Germinal center (tissue), 1 donor: ENCODE results near the gene ZFYVE28.

ENCODE experiments used
- DNase-seq: peaks from one replicate; pipeline ENCODE4 v3.0.0; 2012; ENCODE audit warnings: mixed read lengths, low spot score

Gene ZFYVE28

DNA sequence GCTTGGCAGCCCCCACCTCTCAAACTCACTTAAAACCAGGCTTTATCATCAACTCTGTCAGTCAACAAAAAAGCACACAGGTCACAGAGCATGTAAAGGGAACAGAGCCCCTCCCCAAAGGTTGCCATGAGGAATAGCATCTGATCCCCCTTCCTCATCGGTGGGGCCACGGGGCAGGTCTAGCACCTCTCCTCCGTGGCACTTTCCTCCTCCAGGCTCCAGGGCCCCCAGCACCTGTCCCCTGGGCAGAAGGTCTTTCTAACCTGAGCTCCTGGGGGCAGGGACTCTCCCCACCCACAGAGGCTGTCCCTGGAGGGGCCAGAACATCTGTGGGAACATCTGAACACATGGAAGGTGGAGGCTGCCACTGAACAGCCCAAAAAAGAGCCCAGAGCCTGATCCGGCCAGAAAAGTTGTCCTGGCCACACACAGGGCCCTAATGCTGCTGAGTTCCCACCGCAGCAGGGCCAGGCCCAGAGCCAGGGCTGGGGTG is 65.7 kb downstream of the ZFYVE28 start:
- no peak for DNase-seq

DNA sequence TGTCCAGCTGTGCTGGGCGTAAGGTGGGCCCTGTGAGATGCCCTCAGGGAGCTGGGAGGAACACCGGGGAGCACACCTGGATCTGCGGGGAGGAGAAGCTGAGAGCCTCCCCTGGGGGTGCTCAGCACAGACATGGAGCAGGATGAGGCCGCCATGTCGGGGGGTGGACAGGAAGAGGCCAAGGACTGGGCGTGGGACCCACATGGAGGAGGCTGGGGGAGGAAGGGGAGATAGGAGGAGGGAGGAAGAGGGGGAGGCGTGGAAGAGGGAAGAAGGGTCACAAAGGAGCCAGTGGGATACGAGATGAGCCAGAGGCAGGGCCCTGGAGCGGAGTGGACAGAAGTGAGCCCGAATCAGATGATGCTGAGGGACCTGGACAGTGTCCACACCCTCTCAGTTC is 66.3 kb downstream of the ZFYVE28 start:
- DNase-seq: no peak

DNA sequence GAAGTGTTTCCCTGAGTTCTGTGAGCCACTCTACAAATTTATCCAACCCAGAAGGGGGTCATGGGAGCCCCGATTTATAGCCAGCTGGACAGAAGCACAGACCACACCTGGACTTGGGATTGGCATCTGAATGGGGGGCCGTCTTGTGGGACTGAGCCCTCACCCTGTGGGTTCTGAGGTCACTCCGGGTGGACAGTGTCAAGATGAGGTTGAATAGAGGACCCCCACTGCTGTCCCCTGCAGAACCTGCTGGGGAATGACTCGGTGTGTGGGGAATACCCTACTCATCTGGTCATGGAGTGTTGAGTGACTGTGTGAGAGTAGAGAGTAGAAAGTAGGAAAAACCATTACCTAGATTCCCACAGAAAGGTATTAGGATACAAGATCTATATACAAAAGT is 67.5 kb downstream of the ZFYVE28 start:
- no peak for DNase-seq

DNA sequence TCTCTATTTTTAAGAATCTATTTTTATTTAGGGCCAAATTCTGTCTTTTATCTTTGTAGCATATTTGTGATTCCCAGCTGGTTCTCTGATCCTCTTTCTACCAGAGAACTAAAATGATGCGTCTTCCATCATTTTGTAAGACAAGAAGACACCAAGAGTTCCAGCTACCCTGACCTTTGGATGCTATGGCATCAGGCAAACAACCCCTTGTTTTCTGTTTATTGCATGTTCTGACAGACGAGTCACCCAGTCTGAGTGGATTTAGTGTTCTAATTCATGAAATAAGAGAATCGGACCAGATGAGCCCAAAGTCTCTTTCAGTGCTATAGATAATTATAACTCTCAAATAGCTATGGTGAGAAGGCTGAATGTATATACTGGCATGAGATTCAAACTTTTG is 69.7 kb downstream of the ZFYVE28 start:
- DNase-seq: no peak

GRCh38 chr4:2347190-2347589 is 71.3 kb downstream of the ZFYVE28 start:
- DNase-seq: no peak

GRCh38 chr4:2343476-2343875 is 75.0 kb downstream of the ZFYVE28 start:
- no peak for DNase-seq

DNA sequence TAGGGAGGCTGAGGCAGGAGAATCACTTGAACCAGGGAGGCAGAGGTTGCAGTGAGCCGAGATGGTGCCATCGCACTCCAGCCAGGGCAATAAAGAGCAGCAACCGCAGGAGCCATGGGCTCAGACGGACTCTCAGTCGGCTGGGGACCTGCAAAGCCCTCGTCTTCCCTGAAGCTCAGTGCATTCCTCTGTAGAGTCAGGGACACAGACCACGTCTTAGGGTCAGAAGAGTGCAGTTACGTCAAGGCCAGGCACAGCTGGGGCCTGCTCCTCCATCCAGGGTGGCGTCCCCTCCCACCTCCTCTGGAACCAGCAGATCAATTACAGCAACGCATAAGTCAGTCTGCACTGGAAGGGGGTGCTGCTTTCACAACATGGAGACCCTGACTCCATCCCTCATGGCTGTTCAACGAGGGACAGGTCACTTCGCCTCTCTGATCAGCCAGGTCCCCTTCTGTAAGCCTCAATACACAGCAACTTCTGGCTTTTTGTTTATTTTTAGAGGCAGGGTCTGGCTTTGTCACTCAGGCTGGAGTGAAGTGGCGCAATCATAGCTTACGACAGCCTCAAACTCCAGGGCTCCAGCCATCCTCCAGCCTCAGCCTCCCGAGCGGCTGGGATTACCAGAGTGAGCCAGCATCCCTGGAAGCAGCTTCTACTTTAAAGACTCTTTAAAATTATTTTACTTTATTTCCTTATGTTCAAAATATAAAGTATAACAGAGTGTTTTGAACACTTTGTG is 76.4 kb downstream of the ZFYVE28 start:
- no peak for DNase-seq

DNA sequence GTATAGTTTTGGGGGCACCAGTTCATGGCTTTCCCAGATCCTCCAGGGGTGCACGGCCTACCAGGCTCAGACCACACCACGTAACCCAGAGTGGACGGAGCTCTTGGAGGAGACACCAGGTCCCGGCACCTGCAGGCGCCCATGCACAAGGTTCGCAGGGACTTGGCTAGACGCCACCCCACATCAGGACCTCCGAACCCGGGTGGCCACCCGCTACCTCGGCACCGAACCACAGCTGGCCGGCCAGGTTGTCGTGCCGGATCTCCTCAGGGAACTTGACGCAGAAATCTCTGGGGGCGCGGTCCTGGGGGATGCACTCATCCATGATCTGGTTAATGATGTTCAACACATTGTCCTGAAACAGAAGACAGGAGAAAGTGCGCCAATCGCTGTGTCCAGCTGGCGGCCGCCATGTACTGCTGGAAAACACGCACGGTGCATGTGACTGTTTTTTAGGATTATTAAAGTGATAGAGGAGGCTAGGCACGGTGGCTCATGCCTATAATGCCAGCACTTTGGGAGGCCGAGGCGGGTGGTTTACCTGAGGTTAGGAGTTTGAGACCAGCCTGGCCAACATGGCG is 77.1 kb downstream of the ZFYVE28 start:
- DNase-seq: no peak

DNA sequence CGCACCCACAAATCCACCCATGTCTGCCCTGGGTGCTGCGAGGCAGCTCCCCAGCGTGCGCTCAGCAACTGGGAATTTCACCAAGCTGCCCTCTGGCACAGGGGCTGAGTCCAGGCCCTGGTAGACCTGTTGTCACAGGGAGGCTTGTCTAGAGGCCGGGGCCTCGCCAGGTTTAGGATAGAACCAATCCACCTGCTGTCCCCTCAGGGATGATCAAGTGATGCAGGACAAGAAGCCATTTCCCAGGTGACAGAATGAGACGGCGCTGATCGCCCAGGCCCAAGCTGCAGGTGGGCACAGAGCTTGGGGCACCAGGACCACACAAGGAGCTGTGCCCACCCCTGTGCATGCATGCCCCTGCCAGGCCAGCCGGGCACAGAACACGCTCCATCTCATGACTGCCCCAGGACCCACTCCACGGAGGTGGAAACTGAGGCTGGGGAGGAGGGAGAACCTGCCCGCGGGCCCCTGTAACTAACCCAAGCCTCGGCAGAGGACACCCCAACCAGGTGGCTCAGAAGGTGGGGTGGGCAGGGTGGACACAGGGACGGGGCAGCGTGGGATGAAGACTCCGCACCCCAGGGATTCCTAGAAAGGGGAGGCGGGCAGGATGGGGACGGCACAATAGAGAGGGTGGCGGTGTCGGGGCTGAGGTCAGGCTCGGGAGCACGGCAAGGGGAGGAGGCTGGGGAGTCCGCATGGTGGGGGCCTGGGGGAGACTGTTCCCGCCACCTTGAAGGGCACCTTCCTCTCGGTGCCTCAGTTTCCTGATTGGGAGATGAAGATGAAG is 78.0 kb downstream of the ZFYVE28 start:
- no peak for DNase-seq

DNA sequence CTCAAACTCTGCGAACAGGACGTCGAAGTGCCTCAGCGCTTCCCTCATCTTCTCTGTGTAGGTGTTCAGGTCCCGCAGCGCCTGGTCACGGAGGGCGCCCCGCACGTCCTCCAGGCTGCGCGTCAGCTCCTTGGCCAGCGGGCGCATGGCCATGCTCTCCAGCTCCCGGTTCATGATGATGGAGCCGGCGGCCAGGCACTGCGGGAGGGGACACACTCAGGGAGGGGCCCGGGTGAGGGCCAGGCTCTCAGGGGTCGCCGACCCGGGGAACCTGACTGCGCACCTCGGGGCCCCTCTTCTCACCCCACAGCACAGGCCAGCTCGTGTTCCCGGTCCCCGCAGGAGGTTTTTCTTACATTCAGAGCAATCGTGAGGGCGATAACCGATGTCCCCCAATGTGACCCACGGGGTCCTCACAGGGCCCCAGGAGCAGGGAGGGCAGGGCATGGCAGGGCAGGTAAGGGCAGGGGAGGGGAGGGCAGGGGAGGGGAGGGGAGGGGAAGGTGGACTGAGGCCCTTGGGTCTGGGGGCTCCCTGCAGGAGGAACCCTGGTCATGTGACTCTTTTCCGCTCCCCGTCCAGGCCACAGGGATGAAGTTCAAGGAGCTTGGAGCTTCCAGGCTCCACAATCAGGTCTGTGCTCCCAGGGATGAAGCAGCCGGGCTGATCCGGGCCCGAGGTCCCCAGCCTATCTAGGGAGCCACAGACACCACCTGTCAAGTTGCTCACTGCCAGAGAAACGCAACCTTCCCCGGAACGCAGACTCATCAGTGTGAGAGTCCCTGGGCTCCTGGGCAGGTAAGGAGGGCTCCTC is 78.8 kb downstream of the ZFYVE28 start:
- DNase-seq: no peak

- DNase-seq: no peak
Measured at GRCh38 chr4:2338754-2339457, 79.5 kb downstream of the ZFYVE28 start.

DNA sequence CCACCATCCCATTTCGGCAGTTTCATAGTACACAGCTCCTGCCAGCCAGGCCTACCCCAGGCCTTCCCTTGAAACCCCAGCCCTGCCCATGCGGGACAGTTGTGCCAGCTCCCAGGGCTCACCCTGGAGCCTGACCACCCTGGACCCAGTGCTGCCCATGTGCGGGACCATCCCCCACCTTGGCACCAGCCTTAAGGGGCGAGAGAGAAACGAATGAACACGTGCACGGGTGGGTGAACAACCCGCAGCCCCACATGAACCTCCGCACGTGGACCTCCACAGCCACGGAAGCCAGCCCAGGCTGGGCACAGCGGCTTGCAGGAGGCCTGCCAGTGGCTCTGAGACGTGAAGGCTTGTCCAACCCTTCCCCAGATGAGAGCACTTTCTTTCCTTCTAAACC is 80.5 kb downstream of the ZFYVE28 start:
- no peak for DNase-seq

- no peak for DNase-seq
Measured at GRCh38 chr4:2337131-2337723, 81.2 kb downstream of the ZFYVE28 start.

DNA sequence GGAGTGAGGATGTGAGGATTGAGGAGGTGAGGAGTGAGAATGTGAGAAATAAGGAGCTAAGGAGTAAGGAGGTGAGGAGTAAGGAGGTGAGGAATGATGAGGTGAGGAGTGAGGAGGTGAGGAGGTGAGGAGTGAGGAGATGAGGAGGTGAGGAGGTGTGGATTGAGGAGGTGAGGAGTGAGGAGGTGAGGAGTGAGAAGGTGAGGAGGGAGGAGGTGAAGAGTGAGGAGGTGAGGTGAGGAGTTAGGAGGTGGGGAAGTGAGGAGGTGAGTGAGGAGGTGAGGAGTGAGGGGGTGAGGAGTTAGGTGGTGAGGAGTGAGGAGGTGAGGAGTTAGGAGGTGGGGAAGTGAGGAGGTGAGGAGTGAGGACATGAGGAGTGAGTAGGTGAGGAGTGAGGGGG is 81.8 kb downstream of the ZFYVE28 start:
- no peak for DNase-seq

DNA sequence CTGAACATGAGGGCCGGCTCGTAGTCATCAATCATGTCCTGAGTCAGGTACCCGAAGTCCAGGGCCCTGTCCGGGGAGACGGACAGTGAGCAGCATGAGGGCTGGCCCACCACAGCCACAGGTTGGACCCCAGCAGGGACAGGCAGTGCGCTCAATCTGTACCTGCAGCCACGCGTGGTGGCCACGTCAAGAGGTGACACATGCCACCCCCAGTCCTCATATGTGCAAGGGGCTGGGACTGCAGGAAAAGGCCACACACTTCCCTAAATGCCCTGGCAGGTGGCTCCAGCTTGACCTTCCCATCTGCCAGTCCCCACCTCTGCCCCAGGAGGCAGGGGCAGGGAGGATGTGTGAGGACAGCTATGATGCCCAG is 82.7 kb downstream of the ZFYVE28 start:
- DNase-seq: no peak

GRCh38 chr4:2334826-2335728 is 83.4 kb downstream of the ZFYVE28 start:
- DNase-seq: no peak

- DNase-seq: no peak
Measured at GRCh38 chr4:2333916-2334644, 84.4 kb downstream of the ZFYVE28 start.

GRCh38 chr4:2333356-2333841 is 85.0 kb downstream of the ZFYVE28 start:
- DNase-seq: no peak

DNA sequence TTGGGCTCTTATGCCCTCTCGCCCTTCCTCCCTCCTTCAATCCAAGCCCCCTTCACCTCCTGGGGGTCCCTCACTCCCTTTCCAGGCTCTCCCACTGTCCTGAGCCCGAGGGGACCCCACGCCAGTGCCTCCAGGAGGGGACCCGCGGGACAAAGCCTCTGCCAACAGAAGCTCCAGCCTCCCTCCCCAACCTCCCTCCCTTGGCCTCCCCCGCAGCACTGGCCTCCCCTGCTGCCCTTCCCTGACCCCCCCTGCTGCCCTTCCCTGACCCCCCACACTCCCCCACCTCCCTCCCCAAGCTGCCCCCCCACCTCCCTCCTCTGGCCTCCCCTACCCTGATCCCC is 85.5 kb downstream of the ZFYVE28 start:
- DNase-seq: no peak
